T-helper 2 cell (primary cell): ENCODE data around the gene RP2.

Experiments
- DNase-seq, 5 experiments: peaks; one replicate each; pipeline versions ENCODE4 v3.0.0 to v3.0.0-alpha.2; 2012 to 2022

Gene RP2

GRCh38 chrX:46844913-46845312 lies 8.1 kb downstream of the RP2 start:
- DNase-seq, result no peak

GRCh38 chrX:46849933-46850332 lies 13.1 kb downstream of the RP2 start:
- DNase-seq, result no peak

- no peak for DNase-seq
Observed at GRCh38 chrX:46850771-46851170, 13.9 kb downstream of the RP2 start.

- no peak for DNase-seq
Observed at GRCh38 chrX:46856483-46856882, 19.6 kb downstream of the RP2 start.

GRCh38 chrX:46860557-46860956 lies 23.7 kb downstream of the RP2 start:
- no peak for DNase-seq

- DNase-seq, result no peak
Observed at GRCh38 chrX:46863072-46863471, 26.2 kb downstream of the RP2 start.

DNA sequence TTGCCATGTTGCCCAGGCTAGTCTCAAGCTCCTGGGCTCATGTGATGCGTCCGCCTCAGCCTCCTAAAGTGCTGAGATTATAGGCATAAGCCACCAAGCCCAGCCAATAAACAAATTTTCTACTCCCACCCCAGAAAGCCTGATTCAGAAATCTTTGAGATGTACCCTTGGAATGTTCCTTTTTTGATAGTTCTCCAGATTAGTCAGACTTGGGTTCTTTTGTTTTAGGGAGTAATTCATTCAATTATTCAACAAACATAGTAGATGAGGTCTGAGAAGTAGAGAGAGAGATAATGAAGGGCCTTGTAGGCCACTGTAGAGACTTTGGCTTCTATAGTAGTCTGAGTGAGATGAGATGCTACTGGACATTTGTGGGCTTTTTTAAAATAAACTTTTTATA lies 27.8 kb downstream of the RP2 start:
- DNase-seq, result no peak

- no peak for DNase-seq
Observed at GRCh38 chrX:46865281-46865680, 28.4 kb downstream of the RP2 start.

DNA sequence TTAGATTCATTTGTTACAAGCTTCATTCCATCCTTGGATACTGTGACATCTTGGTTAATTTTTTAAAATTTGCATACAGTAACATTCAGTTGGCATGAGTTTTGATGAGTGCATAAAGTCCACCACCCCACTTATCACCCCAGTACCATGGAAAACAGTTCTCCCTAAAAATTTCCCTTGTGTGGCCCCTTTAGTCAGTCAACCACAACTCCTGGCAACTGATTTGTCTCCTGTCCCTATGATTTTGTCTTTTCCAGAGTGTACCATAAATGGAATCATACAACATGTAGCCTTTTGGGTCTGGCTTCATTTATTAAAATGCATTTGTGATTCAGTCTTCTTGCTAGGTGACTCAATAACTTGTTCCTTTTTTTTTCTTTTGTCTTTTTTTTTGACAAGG lies 29.9 kb downstream of the RP2 start:
- no peak for DNase-seq

DNA sequence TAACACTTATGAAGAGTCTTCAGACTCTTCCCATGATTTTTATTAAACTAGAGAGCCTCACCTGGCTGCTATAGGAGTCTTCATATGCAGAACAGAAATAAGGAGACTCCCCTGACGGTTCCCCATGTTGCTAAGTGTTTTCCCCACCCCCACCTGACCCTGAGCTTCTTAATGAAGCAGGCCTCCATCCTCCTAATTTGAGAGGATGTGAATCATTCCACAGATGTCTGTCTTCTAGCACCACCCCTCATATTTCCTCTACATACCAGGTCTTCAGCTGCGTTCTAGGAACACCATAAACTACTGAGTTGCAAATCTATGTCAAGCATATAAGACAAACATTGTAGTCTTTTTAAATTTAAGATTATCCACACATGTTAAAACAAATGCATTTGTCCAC lies 36.9 kb downstream of the RP2 start:
- no peak for DNase-seq

DNA sequence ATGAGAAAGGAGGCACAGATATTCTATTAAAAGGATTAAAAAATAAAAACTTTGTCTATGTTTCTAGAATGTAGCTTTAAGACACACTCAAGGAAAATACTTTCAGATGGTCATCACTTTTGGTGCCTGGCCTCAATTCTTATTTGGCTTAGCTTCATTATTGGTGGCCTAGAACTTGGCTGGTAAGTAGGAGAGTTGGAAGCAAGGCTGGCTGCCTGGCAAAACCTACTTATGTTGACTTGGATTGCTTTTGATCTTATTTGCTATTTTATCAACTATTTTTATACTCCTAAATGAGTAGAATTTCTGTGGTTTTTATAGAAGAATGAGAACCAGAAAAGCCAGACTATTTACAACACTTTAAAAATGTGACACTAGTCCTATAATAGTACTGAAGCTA lies 40.1 kb downstream of the RP2 start:
- no peak for DNase-seq

- DNase-seq, result no peak
Observed at GRCh38 chrX:46882266-46882665, 45.4 kb downstream of the RP2 start.

DNA sequence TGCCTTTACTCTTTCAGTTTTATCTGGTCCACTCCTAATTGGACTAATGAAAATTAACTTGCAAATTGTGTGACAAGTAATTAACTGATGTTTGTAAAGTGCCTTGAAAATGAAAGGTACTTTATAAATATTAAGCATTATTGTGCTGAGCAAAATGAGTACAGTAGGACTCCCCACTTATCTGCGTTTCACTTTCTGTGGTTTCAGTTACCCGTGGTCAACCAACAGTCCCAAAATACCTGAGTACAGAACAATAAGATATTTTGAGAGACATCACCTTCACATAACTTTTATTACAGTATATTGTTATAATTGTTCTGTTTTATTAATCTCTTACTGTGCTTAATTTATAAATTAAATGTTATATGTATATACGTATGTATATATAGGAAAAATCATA lies 48.0 kb downstream of the RP2 start:
- DNase-seq, result no peak

GRCh38 chrX:46898207-46898606 lies 61.4 kb downstream of the RP2 start:
- DNase-seq, result no peak

- DNase-seq, result peak in 4 of 5 experiments; percentile 7 to 72 (median 24)
Observed at GRCh38 chrX:46903458-46904242, 66.8 kb downstream of the RP2 start.

GRCh38 chrX:46904626-46905025 lies 67.8 kb downstream of the RP2 start:
- DNase-seq, result no peak

- no peak for DNase-seq
Observed at GRCh38 chrX:46910415-46910814, 73.6 kb downstream of the RP2 start.

GRCh38 chrX:46912098-46912602 lies 75.3 kb downstream of the RP2 start, which contains the start of gene JADE3:
TSS of gene JADE3 (plus strand) at chrX:46912421. CDS start at chrX:46984895, 72,474 bp downstream.
- peak in 3 of 5 experiments; percentile 6 to 38 (median 9) for DNase-seq

DNA sequence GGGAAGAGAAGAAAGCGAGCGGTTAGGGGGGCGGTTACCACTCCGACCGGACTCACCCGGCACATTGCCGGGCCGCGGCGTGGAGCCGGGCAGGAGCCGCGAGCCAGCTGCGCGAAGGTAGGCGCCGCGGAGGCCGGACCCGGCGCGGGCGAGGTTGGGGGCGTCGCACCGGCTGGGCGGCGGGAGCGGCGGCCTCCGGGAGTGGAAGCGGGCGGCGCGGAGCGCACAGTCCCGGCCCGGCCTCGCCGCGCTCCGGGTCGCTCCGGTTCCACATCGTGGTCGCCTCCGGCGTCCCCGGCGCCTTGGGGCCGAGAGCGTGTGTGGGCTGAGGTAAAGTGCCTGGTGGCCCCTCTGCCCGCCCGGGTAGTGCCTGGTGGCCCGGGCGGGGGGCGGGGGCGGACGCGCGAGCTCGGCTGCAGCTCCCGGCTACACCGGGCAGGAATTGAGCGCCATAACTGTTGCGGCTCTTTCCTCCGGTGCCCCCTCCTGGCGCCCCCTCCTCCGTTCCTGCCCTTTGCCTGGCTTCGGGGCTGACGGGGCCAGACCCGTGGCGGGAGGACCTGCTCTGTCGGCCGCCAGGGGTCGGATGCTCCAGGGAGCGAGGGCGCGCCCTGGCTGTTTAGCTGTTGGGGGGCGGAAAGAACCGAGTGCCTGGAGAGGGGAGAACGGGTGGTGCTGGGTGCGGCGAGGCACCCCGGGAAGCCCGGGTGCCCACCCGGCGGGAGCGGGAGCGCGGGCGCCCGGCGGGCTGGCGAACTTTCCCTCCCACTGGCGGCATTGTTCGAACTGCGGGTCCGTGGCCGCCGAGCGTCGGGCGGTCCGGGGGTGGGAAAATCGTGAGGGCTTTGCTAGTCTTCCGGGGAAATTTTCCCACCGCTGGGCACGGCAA lies 76.0 kb downstream of the RP2 start:
- DNase-seq, result peak in 3 of 5 experiments; percentile 1 to 53 (median 11)

GRCh38 chrX:46913667-46914066 lies 76.8 kb downstream of the RP2 start:
- DNase-seq, result no peak

DNA sequence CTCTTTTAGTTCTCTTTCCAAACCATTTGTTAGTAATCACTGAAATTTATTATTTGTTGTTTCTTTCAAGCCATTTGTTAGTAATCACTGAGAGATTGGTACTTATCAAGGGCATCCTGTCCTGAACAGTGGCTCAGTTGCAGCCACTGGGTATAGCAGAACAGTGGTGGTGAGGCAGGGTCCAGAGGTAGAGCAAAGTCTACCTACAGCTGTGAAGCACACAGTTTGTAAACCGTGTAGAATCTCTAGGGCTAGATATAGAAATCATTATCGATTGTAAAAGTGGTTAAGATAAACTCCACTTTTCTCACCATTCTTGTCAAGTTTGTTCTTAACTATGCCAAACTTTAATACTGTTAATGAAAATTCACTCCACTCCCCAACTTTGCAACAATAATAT lies 79.4 kb downstream of the RP2 start:
- DNase-seq, result no peak

GRCh38 chrX:46917622-46918021 lies 80.8 kb downstream of the RP2 start:
- DNase-seq, result no peak

DNA sequence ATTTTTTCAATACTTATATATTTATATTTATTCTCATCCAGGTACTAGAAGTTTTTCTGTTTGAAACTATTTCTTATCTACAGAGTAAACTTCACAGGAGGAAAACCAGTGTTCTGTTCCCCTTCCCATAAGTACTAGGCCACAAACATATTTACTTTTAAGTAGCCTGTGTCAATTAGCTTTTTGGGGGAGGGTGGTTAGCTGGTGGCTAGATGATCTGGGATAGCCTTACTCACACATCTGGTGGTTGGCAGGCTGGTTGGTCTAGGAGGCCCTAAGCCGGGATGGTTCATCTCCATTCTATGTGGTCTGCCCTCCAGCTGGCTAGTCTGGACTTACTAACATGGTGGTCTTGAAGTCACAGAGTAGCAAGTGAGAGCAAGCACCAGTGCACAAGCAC lies 81.6 kb downstream of the RP2 start:
- DNase-seq, result no peak

DNA sequence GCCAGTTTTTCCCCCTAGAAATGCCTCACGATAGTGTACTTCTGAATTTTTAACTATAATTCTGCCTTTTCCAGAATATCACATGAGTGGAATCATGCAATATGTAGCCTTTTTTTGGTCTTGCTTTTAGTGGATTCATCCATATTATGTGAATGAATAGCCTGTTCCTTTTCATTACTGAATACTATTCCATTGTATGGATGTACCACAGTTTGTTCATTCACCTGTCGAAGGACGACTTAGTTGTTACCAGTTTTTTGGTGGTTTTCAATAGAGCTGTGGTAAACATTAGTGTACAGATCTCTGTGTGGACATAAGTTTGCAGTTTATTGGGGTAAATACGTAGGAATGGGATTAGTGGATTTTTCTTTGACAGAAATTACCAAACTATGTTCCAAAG lies 83.4 kb downstream of the RP2 start:
- DNase-seq, result no peak
